ENCODE results near the gene NUS1. TPM values are rescaled to one million over a fixed set of nuclear protein-coding genes. Genes with fewer than 3 reads are reported as not detected.
"Not testable (repeated sequence)": the region's sequence is repeated elsewhere in the genome, so short reads cannot be mapped to it uniquely, and the experiment has no call there.

Gene NUS1
- total and polyA plus RNA-seq, 7 donors = 13.2 to 31.4 (median 23.2) TPM

- Histone ChIP-seq H3K27me3 (no peaks in the 10 kb centered on the region), H3K4me3 (no peak overlapping the region), H3K27ac (no peak overlapping the region), H3K4me1 (peaks cover 0 to 40% (median 18%) of the 10 kb centered on the region in 4 donors), H3K9me3 (no peaks in the 10 kb centered on the region), H3K36me3 (no peaks in the 10 kb centered on the region)
- TF ChIP-seq CTCF (IDR thresholded peaks at IDR 0.05) = no peak
- no peak for TF ChIP-seq POLR2A (IDR thresholded peaks at IDR 0.05)
- no peak for TF ChIP-seq POLR2AphosphoS5 (IDR thresholded peaks at IDR 0.05)
- no peak for TF ChIP-seq EP300 (IDR thresholded peaks at IDR 0.05)
- intact Hi-C loops (cut with DNase I) = no loop called here
- no peak for DNase-seq
- WGBS, 2 donors = 99% methylated on average over 2 of the region's 2 CpGs
These were observed 10.1 kb downstream of the NUS1 start for GRCh38 chr6:117685359-117685758.

GRCh38 chr6:117687021-117687648 lies 11.9 kb downstream of the NUS1 start:
- TF ChIP-seq POLR2A (IDR thresholded peaks at IDR 0.05) (no peak), POLR2AphosphoS5 (IDR thresholded peaks at IDR 0.05) (no peak), EP300 (IDR thresholded peaks at IDR 0.05) (no peak), CTCF (IDR thresholded peaks at IDR 0.05) (no peak)
- no peaks in the 10 kb centered on the region for H3K27me3 ChIP-seq
- peaks cover 0 to 22% (median 10%) of the 10 kb centered on the region in 4 donors for H3K4me1 ChIP-seq
- H3K9me3 ChIP-seq = no peaks in the 10 kb centered on the region
- intact Hi-C loops (cut with DNase I) = no loop called here
- 33 to 70% methylated on average over 1 of the region's 1 CpG for WGBS, 2 donors
- no peak overlapping the region for H3K27ac ChIP-seq
- DNase-seq = no peak
- H3K4me3 ChIP-seq = no peak overlapping the region
- H3K36me3 ChIP-seq = no peaks in the 10 kb centered on the region

- intact Hi-C loops (cut with DNase I); H3K27me3 ChIP-seq; DNase-seq; H3K27ac ChIP-seq; H3K4me1 ChIP-seq; H3K4me3 ChIP-seq; H3K9me3 ChIP-seq: not testable (repeated sequence)
- WGBS, 2 donors = 96 to 97% methylated on average over 4 of the region's 4 CpGs
- peaks cover 0 to 16% (median 2%) of the 10 kb centered on the region in 4 donors for H3K36me3 ChIP-seq
These were observed 14.3 kb downstream of the NUS1 start for GRCh38 chr6:117689584-117689983.

GRCh38 chr6:117706504-117706903 lies 31.2 kb downstream of the NUS1 start:
- H3K9me3 ChIP-seq = no peaks in the 10 kb centered on the region
- TF ChIP-seq POLR2AphosphoS5 (IDR thresholded peaks at IDR 0.05) (no peak), CTCF (IDR thresholded peaks at IDR 0.05) (no peak), POLR2A (IDR thresholded peaks at IDR 0.05) (no peak), EP300 (IDR thresholded peaks at IDR 0.05) (no peak)
- no peak for DNase-seq
- no peak overlapping the region for H3K27ac ChIP-seq
- H3K27me3 ChIP-seq = no peaks in the 10 kb centered on the region
- H3K4me3 ChIP-seq = no peak overlapping the region
- intact Hi-C loops (cut with DNase I) = no loop called here
- H3K36me3 ChIP-seq = peaks cover 5 to 37% (median 8%) of the 10 kb centered on the region in 4 donors
- no peaks in the 10 kb centered on the region for H3K4me1 ChIP-seq
- 72 to 75% methylated on average over 3 of the region's 3 CpGs for WGBS, 2 donors

- H3K36me3 ChIP-seq = peaks cover 5 to 37% (median 8%) of the 10 kb centered on the region in 4 donors
- DNase-seq; H3K4me1 ChIP-seq; H3K9me3 ChIP-seq; H3K27ac ChIP-seq; intact Hi-C loops (cut with DNase I); H3K27me3 ChIP-seq; H3K4me3 ChIP-seq: not testable (repeated sequence)
- 74 to 83% methylated on average over 6 of the region's 7 CpGs for WGBS, 2 donors
These were observed 31.8 kb downstream of the NUS1 start for GRCh38 chr6:117706936-117707509.

- no peaks in the 10 kb centered on the region for H3K4me1 ChIP-seq
- H3K9me3 ChIP-seq = no peaks in the 10 kb centered on the region
- H3K36me3 ChIP-seq = peaks cover 0 to 7% (median 3%) of the 10 kb centered on the region in 4 donors
- no peak for TF ChIP-seq EP300 (IDR thresholded peaks at IDR 0.05)
- no peak for TF ChIP-seq CTCF (IDR thresholded peaks at IDR 0.05)
- no peak for TF ChIP-seq POLR2A (IDR thresholded peaks at IDR 0.05)
- TF ChIP-seq POLR2AphosphoS5 (IDR thresholded peaks at IDR 0.05) = no peak
- H3K27me3 ChIP-seq = no peaks in the 10 kb centered on the region
- no peak overlapping the region for H3K27ac ChIP-seq
- no peak for DNase-seq
- no peak overlapping the region for H3K4me3 ChIP-seq
- intact Hi-C loops (cut with DNase I) = no loop called here
These were observed 36.1 kb downstream of the NUS1 start for GRCh38 chr6:117711369-117711768.

All from sigmoid colon (tissue), 7 donors.